Stromal cell of bone marrow (primary cell): Measurements from ENCODE around the gene RPS6KA4.
A peak's percentile ranks its signal among the peaks of the same experiment; 100 is the strongest.

Source experiments
- DNase-seq: peaks from one replicate; pipeline ENCODE4 v3.0.0-alpha.2; 2012; ENCODE audit warnings: low read depth

Gene RPS6KA4

DNA sequence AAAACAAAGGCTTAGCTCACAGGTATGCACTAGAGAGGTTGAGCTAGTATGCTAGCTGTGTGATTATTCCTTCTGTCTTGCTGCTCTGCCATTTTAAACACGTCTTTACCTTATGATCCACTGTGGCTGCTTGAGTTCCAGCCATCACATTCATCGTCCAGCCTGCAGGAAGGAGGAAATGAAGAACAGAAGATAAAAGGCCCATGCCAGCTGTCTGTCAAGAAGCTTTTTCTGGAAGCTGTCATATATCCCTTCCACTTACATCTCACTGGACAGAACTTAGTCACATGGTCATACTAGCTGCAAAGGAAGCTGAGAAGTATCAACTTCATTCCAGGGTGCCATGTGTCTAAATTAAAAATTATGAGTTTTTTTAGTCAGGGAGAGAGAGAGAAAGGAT is 31.6 kb upstream of the RPS6KA4 start:
- no peak for DNase-seq

DNA sequence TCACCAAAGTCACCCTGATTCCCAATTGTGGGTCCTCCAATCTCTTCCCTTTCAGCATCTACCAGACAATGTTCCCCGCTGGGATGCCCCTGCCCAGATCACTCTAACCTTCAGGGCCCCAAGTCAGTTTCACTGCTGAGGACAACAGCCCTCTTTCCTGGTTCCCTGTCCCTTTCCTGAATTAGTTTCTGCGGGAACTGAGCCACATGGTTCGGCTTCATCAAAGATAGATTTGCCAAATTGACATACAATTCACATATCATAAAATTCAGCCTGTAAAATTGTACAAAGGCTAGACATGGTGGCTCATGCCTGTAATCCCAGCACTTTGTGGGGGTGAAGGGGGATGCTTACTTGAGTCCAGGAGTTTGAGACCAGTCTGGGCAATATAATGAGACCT is 31.0 kb upstream of the RPS6KA4 start:
- DNase-seq = no peak

DNA sequence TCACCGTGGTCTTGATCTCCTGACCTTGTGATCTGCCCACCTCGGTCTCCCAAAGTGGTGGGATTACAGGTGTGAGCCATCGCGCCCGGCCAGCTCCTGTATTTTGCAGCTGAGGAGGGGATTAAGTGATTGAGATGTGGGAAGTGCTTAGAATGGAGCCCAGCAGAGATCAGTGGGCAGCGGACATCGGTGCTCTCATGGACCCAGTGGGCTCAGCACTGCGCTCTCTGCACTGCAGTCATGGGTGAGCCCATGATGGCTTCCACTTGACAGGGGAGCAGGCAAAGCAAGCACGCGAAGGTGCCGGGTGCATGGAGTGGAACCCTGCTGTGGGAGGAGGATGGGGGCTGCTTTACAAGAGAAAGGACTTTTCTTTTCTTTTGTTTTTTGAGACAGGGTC is 28.1 kb upstream of the RPS6KA4 start:
- DNase-seq = no peak

DNA sequence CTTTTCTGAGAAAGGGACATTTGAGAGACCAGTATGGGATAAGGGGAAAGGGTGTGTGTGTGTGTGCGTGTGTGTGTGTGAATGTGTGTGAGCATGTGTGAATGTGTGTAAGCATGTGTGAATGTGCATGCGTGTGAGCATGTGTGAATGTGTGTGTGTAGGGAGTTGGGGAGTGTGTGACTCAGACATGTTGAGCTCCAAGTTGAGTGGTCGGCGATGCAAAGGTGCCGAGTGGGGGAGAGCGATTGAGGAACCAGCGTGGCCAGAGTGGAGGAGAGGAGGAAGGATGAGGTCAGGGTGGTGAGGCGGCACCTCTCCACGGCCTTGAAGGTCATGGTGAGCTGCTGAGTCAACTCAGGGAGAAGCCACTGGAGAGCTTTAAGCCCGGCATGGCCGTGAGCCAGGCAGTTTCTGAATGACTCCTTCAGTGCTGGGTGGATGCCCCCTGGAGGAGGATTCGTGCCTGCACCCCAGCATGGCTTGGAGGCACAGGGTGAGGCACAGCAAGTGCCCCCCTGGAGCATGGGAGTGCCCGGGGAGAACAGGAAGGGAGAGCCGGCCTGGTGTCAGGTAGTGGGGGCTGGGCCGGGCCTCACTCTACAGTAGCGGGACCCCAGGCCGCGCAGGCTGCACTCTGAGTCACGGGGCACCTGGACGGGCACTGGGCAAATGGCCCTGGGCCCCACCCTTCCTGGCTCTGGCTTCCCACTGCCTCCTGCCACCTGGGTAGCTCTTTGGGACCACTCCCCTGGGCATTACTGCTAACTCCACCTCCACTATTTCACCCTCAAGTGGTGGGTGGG is 27.2 kb upstream of the RPS6KA4 start:
- peak; percentile 91 for DNase-seq

DNA sequence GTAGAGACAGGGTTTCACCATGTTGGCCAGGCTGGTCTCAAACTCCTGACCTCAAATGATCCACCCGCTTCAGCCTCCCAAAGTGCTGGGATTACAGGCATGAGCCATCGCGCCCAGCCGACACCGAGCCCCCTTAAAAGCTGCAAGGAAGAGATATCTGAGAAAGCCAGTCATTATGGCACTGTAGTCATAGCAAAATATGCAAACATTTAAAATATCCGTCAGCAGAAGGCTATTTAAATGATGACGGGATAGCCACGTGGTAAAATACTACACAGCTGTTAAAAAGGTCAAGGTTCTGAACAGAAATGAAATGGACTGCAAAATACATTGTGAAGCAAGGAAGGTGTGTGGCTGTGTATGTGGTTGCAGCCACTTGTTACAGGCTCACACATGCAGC is 25.4 kb upstream of the RPS6KA4 start:
- DNase-seq = no peak

DNA sequence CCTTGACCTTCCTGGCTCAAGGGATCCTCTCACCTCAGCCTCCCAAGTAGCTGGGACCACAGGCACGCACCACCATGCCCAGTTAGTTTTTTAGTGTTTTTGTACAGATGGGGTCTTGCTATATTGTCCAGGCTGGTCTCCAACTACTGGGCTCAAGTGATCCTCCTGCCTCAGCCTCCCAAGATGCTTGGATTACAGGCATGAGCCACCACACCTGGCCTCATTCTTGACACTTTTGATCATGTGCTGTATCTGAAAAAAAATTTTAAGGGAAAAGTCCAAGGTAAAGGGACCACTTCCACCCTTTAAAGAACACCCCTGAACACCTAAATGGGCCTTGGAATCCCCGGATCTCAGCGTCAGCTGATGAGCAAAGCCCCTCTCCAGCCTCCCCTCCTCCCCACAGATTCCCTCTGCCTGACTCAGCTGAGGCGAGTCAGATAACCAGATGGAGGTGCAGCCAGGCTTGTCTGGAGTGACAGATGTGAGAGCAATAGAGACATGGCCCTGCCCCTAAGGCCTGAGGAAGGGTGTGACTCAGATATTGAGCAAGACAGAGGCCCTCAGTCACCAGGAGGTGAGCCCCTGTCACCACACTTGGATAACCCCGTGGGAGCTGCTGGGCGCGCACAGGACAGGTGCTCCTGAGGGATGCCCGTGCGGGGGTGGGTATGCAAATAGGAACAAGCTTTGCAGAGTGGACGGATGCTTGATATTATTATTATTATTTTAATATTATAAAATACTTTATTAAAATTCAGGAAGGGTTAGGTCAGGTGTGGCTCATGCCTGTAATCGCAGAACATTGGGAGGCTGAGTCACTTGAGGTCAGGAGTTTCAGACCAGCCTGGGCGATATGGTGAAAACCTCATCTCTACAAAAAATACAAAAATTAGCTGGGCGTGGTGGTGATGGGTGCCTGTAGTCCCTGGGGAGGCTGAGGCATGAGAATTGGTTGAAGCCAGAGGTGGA is 23.9 kb upstream of the RPS6KA4 start:
- no peak for DNase-seq

DNA sequence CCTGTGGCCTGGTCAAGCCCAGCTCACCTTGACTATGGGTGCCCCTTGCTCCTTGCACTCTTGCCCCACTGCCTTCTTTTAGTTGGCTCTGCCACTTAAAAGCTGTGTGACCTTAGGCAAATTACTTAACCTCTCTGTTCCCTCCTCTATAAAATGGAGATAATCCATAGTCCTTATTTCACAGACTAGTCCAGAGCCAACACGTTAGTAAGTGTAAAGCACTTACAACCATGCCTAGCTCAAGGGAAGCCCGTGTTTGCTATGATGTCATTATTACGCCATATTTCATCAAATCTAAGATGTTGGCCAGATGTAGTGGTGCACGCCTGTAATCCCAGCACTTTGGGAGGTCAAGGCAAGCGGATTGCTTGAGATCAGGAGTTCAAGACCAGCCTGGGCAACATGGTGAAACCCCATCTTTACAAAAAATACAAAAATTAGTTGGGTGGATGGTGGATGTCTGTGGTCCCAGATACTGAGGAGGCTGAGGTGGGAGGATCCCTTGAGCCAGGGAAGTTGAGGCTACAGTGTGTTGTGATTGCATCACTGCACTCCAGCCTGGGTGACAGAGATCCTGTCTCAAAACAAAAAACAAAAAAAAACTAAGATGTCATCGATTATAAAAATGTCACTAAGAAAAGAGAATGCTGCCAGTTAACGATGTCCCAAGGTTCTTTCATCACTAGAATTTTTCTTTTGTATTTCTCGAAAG is 21.3 kb upstream of the RPS6KA4 start:
- DNase-seq = no peak

DNA sequence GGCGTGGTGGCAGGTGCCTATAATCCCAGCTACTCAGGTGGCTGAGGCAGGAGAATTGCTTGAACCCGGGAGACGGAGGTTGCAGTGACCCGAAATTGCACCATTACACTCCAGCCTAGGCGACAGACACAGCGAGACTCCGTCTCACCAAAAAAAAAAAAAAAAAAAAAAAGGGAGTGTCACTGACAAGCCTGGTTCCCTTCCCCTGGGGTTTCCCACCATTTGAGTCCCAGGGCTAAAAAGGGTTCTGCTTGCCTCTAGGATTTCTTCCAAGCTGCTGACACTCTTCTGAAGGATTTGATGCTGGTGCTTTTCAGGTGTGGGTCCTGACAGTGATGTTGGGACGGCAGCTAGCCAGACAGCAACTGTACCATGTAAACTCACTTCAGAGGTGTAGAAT is 20.2 kb upstream of the RPS6KA4 start:
- DNase-seq = no peak

DNA sequence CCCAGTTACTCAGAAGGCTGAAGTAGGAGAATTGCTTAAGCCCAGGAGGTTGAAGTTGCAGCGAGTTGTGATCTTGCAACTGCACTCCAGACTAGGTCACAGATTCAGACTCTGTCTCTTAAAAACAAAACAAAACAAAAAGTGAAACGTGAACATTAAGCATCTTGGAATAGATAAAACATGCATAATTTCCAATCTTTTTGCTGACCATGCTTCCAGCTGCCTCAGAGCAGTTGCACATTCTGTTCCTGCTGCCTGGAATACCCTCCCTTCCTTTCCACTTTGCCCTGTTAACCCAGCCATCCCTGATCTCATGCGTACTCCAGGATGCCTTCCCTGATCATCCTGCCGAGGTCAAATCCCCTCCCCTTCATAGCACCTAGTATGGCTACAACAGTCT is 19.7 kb upstream of the RPS6KA4 start:
- no peak for DNase-seq

DNA sequence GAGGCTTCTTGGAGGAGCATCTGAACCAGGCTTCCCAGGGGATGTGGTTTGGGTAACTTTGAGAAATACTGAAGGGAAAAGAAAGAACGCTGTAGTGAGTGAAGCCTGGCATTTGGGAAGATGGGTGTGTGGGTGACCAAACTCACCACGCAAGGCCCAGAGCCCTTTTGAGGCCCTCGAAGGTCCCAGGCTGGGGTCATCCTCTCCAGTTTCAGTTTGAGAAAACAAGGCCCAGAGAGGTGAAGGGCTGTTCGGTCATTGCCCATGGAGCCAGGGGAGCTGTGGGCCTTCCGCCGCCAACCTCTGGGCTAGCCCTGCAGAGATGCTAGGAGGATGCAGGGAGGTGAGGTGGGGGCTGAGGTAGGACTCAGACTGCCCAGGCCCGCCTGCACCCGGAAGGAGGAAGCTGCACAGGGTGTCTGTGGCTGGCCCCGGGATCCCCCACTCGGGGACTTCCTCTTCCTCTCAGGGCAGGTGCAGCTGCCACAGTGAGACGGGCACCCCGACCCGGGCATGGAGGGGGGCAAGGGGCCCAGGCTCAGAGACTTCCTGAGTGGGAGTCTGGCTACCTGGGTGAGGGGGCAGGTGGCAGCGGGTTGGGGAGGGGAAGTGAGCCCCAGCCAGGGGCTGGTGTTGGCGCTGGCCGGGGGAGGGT is 19.1 kb upstream of the RPS6KA4 start, which contains the start of gene CCDC88B:
CCDC88B (plus strand) TSS at position 451 of the 655 bp plus-strand sequence; CDS start at position 514, 63 bp downstream.
- no peak for DNase-seq

DNA sequence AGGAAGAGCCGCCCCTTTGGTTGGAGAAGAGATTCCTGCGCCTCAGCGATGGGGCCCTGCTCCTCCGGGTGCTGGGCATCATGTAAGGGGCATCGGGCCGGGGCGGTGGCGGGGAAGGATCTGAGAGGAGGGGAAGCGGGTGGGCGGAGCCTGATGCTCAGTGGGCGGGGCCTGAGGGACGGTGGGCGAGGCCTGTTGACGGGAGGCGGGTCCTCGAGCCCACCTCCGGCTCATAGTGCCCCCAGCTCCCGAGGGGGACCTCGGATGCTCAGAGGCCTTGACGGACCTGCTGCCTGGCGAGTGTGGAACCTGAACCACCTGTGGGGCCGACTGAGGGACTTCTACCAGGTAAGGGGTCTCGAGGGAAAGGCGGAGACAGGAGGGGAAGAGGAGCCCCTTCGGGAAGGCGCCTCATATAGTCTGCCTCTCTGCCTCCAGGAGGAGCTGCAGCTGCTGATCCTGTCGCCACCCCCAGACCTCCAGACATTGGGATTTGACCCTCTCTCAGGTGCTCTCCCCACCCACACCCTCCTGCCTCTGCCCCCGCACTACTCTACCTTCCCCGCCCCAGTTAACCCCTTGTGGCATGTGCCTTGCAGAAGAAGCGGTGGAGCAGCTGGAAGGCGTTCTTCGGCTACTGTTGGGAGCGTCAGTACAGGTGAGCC is 18.2 kb upstream of the RPS6KA4 start:
- no peak for DNase-seq

DNA sequence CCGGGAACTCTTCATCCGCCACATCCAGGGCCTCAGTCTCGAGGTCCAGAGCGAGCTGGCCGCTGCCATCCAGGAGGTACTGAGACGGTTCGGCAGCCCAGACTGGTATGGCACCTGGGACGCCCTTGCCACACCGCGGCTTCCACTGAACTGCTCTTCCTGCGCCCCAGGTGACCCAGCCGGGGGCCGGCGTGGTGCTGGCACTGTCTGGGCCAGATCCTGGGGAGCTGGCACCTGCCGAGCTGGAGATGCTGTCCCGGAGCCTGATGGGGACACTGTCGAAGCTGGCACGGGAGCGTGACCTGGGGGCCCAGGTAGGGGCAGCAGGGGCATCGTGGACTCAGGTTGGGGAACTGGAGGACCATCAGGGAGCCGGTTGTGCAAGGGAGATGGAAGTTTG is 17.5 kb upstream of the RPS6KA4 start:
- DNase-seq = no peak

DNA sequence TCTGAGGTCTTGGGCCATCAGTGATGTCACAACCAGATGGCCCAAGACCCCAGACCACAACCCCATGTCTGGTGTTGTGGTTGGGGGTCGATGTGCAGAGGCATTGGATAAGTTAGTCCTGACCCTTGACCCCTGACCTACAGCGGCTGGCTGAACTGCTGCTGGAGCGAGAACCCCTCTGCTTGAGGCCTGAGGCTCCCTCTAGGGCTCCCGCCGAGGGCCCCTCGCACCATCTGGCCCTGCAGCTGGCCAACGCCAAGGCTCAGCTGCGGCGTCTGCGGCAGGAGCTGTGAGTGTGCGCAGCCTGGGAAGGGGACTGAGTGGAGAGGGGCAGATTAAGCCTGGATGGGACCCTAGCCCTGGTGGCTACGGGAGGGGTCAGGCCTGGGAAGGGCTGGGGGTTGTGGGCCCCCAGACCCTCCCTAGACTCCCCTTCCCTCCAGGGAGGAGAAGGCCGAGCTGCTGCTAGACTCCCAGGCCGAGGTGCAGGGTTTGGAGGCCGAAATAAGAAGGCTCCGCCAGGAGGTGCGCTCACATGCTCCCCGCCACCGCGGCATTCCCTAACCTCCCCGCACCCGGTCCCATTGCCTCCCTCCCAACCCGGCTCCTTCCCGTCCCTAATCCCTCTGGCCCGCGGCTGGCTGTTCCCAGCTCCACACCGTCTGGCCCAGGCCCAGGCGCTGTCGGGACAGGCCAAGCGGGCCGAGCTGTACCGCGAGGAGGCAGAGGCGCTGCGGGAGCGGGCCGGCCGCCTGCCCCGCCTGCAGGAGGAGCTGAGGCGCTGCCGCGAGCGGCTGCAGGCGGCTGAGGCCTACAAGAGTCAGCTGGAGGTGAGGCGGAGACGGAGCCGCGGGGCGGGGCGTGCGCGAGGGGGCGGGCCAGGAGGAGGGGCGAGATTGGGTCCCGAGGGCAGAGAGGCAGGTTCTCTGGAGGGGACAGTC is 16.8 kb upstream of the RPS6KA4 start:
- DNase-seq = peak; percentile 67

DNA sequence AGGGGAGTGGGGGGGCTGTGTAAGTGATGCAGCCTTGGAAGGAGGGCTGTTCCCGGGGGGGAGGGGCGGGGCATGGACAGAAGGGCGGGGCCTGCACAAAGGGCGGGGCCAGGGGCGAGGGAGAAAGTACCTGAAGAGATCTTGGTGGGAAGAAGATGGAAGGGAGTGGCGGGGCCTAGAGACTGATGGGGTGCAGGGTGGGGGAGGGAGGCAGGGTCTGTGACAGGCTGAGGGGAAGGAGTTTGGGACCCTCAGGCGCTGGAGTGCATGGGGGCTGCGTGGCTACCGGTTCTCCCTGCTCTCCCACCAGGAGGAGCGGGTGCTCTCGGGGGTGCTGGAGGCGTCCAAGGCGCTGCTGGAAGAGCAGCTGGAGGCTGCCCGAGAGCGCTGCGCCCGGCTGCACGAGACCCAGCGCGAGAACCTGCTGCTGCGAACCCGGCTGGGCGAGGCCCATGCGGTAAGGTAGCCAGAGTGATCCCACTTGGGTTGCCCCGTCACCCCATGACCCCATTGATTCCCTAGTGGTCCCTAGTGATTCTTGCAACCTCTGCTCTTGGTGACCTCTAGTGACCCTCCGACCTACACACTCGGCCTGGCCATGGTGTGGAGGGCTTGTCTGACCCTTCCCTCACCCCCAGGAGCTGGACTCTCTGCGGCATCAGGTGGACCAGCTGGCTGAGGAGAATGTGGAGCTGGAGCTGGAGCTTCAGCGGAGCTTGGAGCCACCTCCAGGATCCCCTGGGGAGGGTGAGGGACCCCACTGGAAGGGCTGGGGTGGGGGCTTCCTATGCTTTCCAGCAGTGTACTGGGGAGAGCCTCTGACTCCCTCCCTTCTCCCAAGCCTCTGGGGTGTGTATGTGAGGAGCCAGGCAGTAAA is 15.9 kb upstream of the RPS6KA4 start:
- DNase-seq = no peak

DNA sequence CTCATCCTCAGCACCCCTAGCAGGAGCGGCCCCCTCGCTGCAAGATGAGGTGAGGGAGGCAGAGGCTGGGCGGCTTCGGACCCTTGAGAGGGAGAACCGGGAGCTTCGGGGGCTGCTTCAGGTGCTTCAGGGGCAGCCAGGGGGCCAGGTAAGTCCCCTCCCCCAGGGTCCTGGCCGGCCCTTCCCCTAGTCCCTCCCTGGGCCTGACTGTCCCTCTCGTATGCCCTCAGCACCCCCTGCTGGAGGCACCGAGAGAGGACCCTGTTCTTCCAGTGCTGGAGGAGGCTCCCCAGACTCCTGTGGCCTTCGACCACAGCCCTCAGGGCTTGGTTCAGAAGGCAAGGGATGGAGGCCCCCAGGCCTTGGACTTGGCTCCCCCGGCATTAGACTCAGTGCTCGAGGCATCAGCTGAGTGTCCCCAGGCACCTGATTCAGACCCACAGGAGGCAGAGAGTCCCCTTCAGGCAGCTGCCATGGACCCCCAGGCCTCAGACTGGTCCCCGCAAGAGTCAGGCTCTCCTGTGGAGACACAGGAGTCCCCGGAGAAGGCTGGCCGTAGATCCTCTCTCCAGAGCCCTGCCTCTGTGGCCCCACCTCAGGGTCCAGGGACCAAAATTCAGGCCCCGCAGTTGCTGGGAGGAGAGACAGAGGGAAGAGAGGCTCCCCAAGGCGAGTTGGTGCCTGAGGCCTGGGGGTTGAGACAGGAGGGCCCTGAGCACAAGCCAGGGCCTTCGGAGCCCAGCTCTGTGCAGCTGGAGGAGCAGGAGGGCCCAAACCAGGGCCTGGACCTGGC is 15.0 kb upstream of the RPS6KA4 start:
- DNase-seq = no peak

DNA sequence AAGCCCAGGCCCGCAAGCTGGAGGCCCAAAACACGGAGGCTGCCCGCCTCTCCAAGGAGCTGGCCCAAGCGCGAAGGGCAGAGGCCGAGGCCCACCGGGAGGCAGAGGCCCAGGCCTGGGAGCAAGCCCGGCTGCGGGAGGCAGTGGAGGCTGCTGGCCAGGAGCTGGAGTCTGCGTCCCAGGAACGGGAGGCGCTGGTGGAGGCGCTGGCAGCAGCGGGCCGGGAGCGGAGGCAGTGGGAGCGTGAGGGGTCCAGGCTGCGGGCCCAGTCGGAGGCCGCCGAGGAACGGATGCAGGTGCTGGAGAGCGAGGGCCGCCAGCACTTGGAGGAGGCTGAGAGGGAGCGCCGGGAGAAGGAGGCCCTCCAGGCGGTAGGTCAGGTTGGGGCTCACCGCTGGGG is 14.2 kb upstream of the RPS6KA4 start:
- DNase-seq = no peak

DNA sequence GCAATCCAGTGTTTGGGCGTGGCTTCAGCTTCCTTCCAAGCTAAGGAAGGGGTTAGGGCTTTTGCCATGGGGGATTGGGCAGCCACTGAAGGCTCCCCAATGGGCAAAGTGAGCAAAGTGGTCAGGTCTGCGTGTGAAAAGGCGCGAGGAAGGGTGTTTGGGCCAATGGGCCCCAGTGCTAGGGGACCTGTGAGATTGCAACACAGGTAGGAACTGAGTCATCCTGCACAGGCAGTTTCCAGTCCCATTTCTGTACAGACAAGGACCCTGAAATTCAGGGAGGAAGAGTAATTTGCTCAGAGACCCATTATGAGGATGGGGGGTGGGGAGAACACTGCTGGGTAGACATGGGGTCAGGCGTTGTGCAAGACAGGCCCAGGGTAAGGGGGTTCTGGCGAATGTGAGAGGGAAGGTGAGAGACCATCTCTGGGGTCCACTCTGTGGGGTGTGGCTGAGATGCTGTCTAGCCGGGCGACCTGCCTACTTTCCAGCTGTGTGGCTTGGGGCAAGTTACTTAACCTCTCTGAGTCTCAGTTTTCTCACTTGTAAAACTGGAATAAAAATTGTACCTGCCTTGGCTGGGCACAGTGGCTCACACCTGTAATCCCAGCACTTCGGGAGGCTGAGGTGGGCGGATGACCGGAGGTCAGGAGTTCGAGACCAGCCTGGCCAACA is 11.6 kb upstream of the RPS6KA4 start:
- DNase-seq = no peak
